ENCODE measurements around the gene FANCC. TPM values are rescaled to one million over a fixed set of nuclear protein-coding genes. Genes with fewer than 3 reads are reported as not detected.

Gene FANCC
- total RNA-seq, 1 experiment from 2014 or later: 19.4 TPM

- TF ChIP-seq POLR2A (IDR thresholded peaks at IDR 0.05; ENCODE audit: borderline replicate concordance, extremely low read depth, insufficient read depth, insufficient read length) (no peak), SIN3A (IDR thresholded peaks at IDR 0.05; ENCODE audit: low read depth) (no peak), RAD21 (IDR thresholded peaks at IDR 0.05; ENCODE audit: low read depth) (peak; percentile 21; the same call in 1 of the 2 replicates), EZH2 (IDR thresholded peaks at IDR 0.05) (no peak), FOSL1 (IDR thresholded peaks at IDR 0.05; ENCODE audit: low read depth) (no peak)
- Histone ChIP-seq H2AFZ (ENCODE audit: low read depth, low read length, poor library complexity, severe bottlenecking) (no peak overlapping the region), H3K36me3 (ENCODE audit: control insufficient read depth in 1 of 2, insufficient read depth in 2 of 2, low read length in 2 of 2) (no peaks in the 10 kb centered on the region), H3K27me3 (ENCODE audit: insufficient read depth, low read length) (no peaks in the 10 kb centered on the region), H4K20me1 (ENCODE audit: insufficient read depth) (0 out of 2 replicates have a peak, but pooled peaks cover 4% of the 10 kb centered on the region), H3K27ac (ENCODE audit: low read depth, low read length) (no peak overlapping the region), H3K9ac (ENCODE audit: low read length) (no peak overlapping the region), H3K9me3 (ENCODE audit: control insufficient read depth in 1 of 2, insufficient read depth in 1 of 2, low read depth in 1 of 2, low read length in 2 of 2) (no peaks in the 10 kb centered on the region), H3K9me2 (ENCODE audit: insufficient read depth) (no peaks in the 10 kb centered on the region), H3K4me3 (replicated peaks in 1 of 2; ENCODE audit: low read depth in 1 of 2, low read length in 2 of 2) (no peak overlapping the region), H3K4me1 (ENCODE audit: control insufficient read depth in 1 of 2, insufficient read depth in 2 of 2, low read length in 2 of 2) (no peaks in the 10 kb centered on the region), H3K79me2 (ENCODE audit: insufficient read depth, low read length) (0 out of 2 replicates have a peak, but pooled peaks cover 4% of the 10 kb centered on the region), H3K4me2 (ENCODE audit: low read length) (no peak overlapping the region)
- intact Hi-C loops (cut with micrococcal nuclease): no loop called here
- no peak for DNase-seq (ENCODE audit: low read depth, low spot score)
- ChIA-PET POLR2A (no interaction called here), CTCF (interaction anchor here (1.2 to 1.5 kb wide), 2 partner anchors 287 to 389 kb away, joined by 3 read pairs; no protein-coding TSS in a partner anchor), RAD21 (ENCODE audit: low non-redundant PET in 1 of 2, low total read pairs in 2 of 2, uncharacterized antibody in 2 of 2, unreplicated experiment in 2 of 2) (no interaction called here)
- no peak for ATAC-seq
- BruUV-seq (replicated peaks): no TSS peak
These were observed 246.9 kb downstream of the FANCC start for GRCh38 chr9:95070549-95071021.

DNA sequence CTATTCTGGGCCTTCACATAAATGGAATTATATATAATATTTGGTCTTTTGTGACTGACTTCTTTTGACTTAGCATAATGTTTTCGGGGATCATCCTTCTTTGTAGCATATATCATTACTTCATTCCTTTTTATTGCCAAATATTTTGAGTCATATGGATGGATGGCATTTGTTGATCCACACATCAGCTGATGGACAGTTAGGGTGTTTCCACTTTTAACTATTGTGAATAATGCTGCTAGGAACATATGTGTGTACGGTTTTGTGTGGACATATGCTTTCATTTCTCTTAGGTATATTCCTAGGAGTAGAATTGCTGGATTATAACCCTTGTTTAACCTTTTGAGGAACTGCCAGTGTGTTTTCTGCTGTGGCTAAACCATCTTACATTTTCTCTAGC lies 249.6 kb downstream of the FANCC start:
- CTCF ChIA-PET: no interaction called here
- no peak for ATAC-seq
- POLR2A ChIA-PET: no interaction called here

More for the DNA sequence above, 249.6 kb downstream of the FANCC start:
- no peaks in the 10 kb centered on the region for H3K9me2 ChIP-seq (ENCODE audit: insufficient read depth)
- no peak overlapping the region for H3K9ac ChIP-seq (ENCODE audit: low read length)
- 0 out of 2 replicates have a peak, but pooled peaks cover 4% of the 10 kb centered on the region for H3K79me2 ChIP-seq (ENCODE audit: insufficient read depth, low read length)
- intact Hi-C loops (cut with micrococcal nuclease): no loop called here
- no peaks in the 10 kb centered on the region for H3K4me1 ChIP-seq (ENCODE audit: control insufficient read depth in 1 of 2, insufficient read depth in 2 of 2, low read length in 2 of 2)
- no peak for TF ChIP-seq ZFX (IDR thresholded peaks at IDR 0.05)
- TF ChIP-seq CEBPB (IDR thresholded peaks at IDR 0.05; ENCODE audit: low read depth): no peak
- no peak for TF ChIP-seq SRF (IDR thresholded peaks at IDR 0.05; ENCODE audit: low read depth)
- no peak for TF ChIP-seq POLR2AphosphoS5 (IDR thresholded peaks at IDR 0.05; ENCODE audit: low read depth, low read length)
- TF ChIP-seq FOSL1 (IDR thresholded peaks at IDR 0.05; ENCODE audit: low read depth): no peak
- TF ChIP-seq JUND (IDR thresholded peaks at IDR 0.05): no peak
- TF ChIP-seq, protein P1, sequence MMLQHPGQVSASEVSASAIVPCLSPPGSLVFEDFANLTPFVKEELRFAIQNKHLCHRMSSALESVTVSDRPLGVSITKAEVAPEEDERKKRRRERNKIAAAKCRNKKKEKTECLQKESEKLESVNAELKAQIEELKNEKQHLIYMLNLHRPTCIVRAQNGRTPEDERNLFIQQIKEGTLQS (IDR thresholded peaks at IDR 0.05): no peak
- no peak for TF ChIP-seq REST (IDR thresholded peaks at IDR 0.05; ENCODE audit: low read depth)
- no peak for TF ChIP-seq SP1 (IDR thresholded peaks at IDR 0.05; ENCODE audit: low read depth)
- TF ChIP-seq TCF7L2 (IDR thresholded peaks at IDR 0.05; ENCODE audit: borderline replicate concordance, extremely low read depth, insufficient read depth, insufficient read length): no peak
- TF ChIP-seq, protein P2, sequence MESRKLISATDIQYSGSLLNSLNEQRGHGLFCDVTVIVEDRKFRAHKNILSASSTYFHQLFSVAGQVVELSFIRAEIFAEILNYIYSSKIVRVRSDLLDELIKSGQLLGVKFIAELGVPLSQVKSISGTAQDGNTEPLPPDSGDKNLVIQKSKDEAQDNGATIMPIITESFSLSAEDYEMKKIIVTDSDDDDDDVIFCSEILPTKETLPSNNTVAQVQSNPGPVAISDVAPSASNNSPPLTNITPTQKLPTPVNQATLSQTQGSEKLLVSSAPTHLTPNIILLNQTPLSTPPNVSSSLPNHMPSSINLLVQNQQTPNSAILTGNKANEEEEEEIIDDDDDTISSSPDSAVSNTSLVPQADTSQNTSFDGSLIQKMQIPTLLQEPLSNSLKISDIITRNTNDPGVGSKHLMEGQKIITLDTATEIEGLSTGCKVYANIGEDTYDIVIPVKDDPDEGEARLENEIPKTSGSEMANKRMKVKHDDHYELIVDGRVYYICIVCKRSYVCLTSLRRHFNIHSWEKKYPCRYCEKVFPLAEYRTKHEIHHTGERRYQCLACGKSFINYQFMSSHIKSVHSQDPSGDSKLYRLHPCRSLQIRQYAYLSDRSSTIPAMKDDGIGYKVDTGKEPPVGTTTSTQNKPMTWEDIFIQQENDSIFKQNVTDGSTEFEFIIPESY (IDR thresholded peaks at IDR 0.05; ENCODE audit: extremely low read depth, insufficient replicate concordance, low read length): no peak
- TF ChIP-seq CBX3 (IDR thresholded peaks at IDR 0.05; ENCODE audit: low read depth): no peak
- H3K27me3 ChIP-seq (ENCODE audit: insufficient read depth, low read length): no peaks in the 10 kb centered on the region
- H4K20me1 ChIP-seq (ENCODE audit: insufficient read depth): 0 out of 2 replicates have a peak, but pooled peaks cover 4% of the 10 kb centered on the region
- H3K9me3 ChIP-seq (ENCODE audit: control insufficient read depth in 1 of 2, insufficient read depth in 1 of 2, low read depth in 1 of 2, low read length in 2 of 2): no peaks in the 10 kb centered on the region
- BruUV-seq (replicated peaks): no TSS peak
- no peak overlapping the region for H3K4me3 ChIP-seq (replicated peaks in 1 of 2; ENCODE audit: low read depth in 1 of 2, low read length in 2 of 2)
- RAD21 ChIA-PET (ENCODE audit: low non-redundant PET in 1 of 2, low total read pairs in 2 of 2, uncharacterized antibody in 2 of 2, unreplicated experiment in 2 of 2): no interaction called here
- H3K4me2 ChIP-seq (ENCODE audit: low read length): no peak overlapping the region
- H2AFZ ChIP-seq (ENCODE audit: low read depth, low read length, poor library complexity, severe bottlenecking): no peak overlapping the region
- H3K36me3 ChIP-seq (ENCODE audit: control insufficient read depth in 1 of 2, insufficient read depth in 2 of 2, low read length in 2 of 2): 0 out of 4 replicates have a peak, but pooled peaks cover 0 to 4% of the 10 kb centered on the region in 2 experiments
- no peak overlapping the region for H3K27ac ChIP-seq (ENCODE audit: low read depth, low read length)
- no peak for DNase-seq (ENCODE audit: low read depth, low spot score)
